ENCODE data around the gene LYVE1.

The LYVE1 gene

DNA sequence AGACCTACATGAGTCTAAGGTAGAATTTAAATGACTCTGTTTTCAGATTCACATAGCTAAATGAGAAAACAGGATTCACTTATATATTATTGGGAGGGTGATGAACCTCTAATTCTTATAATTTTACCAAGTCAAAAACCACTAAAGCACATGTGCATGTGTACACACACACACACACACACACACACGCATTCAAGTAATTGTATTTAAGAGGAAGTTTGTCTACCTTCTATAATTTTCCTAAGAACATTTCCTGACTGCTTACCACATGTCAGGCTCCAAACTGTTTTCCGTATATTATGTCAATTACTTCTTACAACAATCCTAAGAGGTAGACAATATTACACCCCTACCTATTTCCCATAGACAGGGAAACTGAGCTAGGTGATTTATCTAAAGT, 34.1 kb downstream of the LYVE1 start:
- TF ChIP-seq CTCF (conservative IDR thresholded peaks at IDR 0.05) (no peak), ZFX (IDR thresholded peaks at IDR 0.05) (no peak)
- no peak overlapping the region for H3K27ac ChIP-seq

DNA sequence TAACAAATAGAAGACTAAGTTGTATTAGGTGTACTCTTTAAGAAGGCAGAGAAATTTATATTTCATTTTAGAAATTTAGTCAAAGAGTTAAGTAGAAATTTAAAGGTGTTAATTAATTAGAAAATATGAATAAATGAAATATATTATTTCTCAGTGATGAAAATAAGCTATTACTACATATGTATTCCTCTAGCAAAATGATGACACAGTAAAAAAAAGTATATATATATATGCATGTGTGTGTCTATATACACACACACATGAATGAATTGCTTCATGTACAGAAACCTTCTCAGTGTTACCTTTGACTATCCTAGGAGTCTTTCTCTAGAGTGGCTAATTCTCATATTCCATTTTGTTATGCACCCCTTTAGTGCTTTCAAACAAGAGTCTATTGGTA, 35.1 kb downstream of the LYVE1 start:
- TF ChIP-seq ZFX (IDR thresholded peaks at IDR 0.05) = no peak
- no peak for TF ChIP-seq CTCF (conservative IDR thresholded peaks at IDR 0.05)
- H3K27ac ChIP-seq = no peak overlapping the region

DNA sequence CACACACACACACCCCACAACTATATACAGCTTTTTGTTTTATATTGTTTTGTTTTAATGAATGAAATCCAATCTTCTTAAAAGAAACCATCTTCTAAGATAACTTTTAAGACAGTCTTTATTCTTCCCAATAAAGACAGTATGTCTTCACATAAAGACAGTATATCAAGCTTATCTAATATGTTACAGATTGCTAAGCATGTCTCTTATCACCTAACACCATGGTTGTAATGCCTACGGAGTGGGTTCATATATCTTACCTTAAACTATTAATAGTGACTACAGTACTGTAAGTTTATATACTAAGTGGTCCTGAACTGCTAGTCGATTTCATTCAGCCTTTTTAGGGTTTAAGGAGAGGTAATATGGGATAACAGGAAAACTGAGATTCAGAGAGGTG, 35.9 kb downstream of the LYVE1 start:
- no peak overlapping the region for H3K27ac ChIP-seq
- no peak for TF ChIP-seq CTCF (conservative IDR thresholded peaks at IDR 0.05)
- no peak for TF ChIP-seq ZFX (IDR thresholded peaks at IDR 0.05)

- TF ChIP-seq ZFX (IDR thresholded peaks at IDR 0.05) (no peak), CTCF (conservative IDR thresholded peaks at IDR 0.05) (no peak)
- no peak overlapping the region for H3K27ac ChIP-seq
Observed at GRCh38 chr11:10529279-10529678, 39.2 kb downstream of the LYVE1 start.

GRCh38 chr11:10528121-10528520, 40.3 kb downstream of the LYVE1 start:
- TF ChIP-seq ZFX (IDR thresholded peaks at IDR 0.05) (no peak), CTCF (conservative IDR thresholded peaks at IDR 0.05) (no peak)
- no peak overlapping the region for H3K27ac ChIP-seq

DNA sequence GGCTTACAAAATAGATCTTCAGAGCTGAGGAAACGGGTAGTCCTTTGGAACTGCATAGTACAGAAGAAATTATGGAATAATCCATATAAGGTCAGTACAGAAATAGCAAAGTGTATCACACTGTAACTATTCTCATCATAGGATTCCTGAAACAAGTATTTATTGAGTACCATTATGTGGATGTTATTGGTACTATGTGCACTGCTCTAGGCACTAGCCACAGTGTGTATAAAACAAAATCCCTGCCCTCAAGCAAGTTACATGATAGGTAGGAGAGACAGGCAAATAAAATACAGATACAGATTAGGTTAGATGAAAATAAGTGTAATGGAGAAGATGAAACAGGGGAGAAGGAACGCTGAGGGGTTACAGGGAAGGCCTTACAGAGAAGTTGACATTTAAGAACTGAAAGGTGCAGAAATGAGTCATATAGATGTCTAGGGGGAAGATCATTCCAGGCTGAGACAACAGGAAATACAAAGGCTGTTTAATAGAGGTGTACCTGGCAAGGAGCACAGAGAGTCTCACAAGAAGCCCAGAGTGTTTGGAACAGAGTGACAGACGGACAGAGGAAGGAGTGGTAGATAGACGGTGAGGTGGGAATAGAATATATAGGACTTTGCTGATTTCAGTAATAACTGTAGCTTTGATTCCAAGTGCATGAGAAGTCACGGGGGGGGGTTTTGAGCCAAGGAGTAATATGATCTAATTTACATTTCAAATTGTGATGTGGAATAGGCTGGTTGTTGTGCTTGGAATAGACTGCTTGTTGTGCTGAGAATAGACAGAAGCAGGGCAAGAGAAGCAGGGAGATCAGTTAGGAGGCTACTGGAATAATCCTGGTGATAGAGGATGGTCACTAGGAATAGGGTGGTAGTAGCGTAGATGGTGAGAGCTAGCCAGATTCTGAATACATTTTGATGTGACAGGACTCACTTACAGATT, 41.2 kb downstream of the LYVE1 start:
- no peak overlapping the region for H3K27ac ChIP-seq
- TF ChIP-seq ZFX (IDR thresholded peaks at IDR 0.05) = no peak
- no peak for TF ChIP-seq CTCF (conservative IDR thresholded peaks at IDR 0.05)

GRCh38 chr11:10524471-10524870, 44.0 kb downstream of the LYVE1 start:
- peak overlapping the region; percentile 21; the same call in 1 of the 2 replicates for H3K27ac ChIP-seq
- no peak for TF ChIP-seq CTCF (conservative IDR thresholded peaks at IDR 0.05)
- TF ChIP-seq ZFX (IDR thresholded peaks at IDR 0.05) = no peak

All from C4-2B (cell line).